ENCODE data around the gene RASL10B. TPM values are rescaled to one million over a fixed set of nuclear protein-coding genes. Genes with fewer than 3 reads are reported as not detected.
A peak's percentile ranks its signal among the peaks of the same experiment; 100 is the strongest.

Gene RASL10B
- total RNA-seq, 1 experiment from 2014 or later = 29.2 TPM

DNA sequence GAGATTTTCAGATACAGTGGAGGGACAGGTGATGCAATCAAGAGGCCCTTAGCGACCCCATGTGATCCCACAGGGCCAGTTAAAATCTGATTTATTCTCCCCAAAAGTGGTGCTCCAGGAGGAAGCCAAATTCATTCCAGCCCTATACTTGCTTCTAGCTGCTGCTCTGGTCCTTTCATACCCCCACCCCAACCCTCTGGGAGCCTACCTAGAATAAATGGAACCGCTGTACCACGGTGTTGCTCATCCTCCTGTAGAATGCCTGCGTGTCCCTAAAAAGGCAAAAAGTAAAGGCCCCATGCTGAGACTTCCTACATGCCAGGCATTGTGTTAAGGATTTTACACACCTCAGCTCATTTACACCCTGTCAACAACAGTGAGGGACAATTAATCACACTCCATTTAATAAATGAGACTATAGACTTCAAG is 2.0 kb upstream of the RASL10B start:
- Histone ChIP-seq H3K27me3 (no peaks in the 10 kb centered on the region), H3K36me3 (peaks cover 5% of the 10 kb centered on the region; the same call in 1 of the 2 replicates), H3K4me3 (no peak overlapping the region), H3K27ac (no peak overlapping the region), H3K4me1 (peaks cover 31% of the 10 kb centered on the region), H3K9me3 (replicated peaks) (no peaks in the 10 kb centered on the region)
- DNase-seq = no peak

DNA sequence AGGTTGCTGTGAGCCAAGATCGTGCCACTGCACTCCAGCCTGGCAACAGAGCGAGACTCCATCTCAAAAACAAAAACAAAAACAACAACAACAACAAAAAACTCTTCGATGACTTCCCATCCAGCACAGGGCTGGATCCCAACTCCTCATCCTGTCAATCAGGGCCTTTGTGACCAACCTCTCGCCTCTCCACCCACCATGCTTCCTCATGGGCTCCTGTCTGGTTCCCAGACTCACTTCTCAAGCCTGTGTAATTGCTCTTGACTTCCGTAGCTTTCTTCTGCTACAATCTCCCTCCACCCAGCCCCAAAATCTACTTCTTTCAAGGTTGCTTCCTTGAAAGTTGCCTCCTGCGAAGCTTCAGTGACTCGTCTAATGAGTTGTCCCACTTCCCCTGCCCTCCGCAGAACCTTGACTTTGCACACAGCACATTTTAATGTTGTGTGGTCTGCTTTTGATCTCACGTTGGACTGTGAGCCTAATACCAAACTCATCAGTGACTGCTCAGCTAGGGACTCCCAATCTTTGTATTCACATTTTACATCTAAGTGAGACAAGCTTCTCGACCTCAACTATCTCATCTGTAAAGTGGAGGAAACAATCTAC is 936 bp upstream of the RASL10B start:
- no peak overlapping the region for H3K27ac ChIP-seq
- H3K36me3 ChIP-seq = no peaks in the 10 kb centered on the region
- H3K27me3 ChIP-seq = no peaks in the 10 kb centered on the region
- H3K4me1 ChIP-seq = peaks cover 28% of the 10 kb centered on the region
- no peaks in the 10 kb centered on the region for H3K9me3 ChIP-seq (replicated peaks)
- no peak for DNase-seq
- H3K4me3 ChIP-seq = no peak overlapping the region

DNA sequence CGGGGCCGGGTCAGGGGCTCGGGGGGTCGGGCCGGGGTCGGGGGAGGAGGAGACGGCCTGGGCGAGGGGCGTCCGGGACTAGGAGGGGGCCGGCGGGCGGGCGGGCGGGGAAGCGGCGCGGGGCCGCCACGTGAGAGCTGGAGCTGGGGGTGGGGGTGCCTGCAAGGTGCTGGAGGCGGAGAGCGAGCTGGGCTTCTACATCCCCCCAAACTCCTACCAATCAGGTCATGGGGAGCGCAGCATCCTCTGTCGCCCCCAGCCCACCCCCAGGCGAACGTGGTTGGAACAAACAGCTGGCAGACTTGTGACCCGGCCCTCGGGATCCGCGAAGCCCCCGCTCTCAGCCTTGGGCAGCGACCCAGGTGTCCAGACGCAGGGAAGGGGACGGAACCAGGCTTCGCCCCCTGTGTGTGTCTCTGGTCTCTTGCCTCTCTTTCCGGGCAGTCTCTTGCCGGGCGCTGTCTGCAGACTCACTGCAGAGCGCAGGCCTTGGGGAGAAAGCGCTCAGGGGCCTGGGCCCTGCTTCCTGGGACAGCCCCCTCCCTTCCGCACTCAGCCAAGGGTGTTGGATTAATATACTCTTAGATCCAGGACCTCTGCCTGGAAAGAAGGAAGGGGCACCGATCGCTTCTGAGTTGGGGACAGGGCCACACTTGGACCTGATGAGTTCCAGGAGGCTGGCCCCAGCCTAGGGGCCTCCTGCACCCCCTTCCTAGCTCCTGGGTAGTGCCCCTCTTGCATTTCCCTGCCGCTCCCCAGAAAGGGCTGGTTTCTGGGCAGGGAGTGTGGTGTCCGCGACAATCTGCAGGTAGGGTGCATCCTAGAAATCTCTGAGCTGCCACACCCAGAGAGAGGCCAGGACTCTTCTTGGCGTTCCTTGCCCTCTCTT is 722 bp downstream of the RASL10B start:
- H3K36me3 ChIP-seq = no peaks in the 10 kb centered on the region
- DNase-seq = peak in 1 of 2 experiments; percentile 37
- H3K27ac ChIP-seq = no peak overlapping the region

DNA sequence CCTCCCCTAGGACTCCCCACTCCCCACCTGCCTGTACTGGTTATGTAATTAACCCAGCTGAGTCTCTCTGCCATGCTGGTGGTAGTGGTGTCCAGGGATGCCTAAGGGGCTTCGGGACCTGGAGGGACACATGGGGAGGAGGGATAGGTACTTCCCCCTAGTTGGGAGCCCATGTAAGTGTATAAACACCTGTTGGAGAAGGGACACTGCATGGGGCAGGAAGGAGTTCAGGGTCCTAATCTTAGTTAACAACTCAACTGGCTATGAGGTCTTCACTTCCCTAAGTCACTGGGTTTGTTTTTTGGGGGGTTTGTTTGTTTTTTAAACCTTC is 1.3 kb downstream of the RASL10B start:
- no peak overlapping the region for H3K27ac ChIP-seq

More for the DNA sequence above, 722 bp downstream of the RASL10B start:
- peak overlapping the region; percentile 98 for H3K4me3 ChIP-seq
- no peaks in the 10 kb centered on the region for H3K27me3 ChIP-seq
- H3K9me3 ChIP-seq (replicated peaks) = no peaks in the 10 kb centered on the region
- peaks cover 12% of the 10 kb centered on the region for H3K4me1 ChIP-seq

DNA sequence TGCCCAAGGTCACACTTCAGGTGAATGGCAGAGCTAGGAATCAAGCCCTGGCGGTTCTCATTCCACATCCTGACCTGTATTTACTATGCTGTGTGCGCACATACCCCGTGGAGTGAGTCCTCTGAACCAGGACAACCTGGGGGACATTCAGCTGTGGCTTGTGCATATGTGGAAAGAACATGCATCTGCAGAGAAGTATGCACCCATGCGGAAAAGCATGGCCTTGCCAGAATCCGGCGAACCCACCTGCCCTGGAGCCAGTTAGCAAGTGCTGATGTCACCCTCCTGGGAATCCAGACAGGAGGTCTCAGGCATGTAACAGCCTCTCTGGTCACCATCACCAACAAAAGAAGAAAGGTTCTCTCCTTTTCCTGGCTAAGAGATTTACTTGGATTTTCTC is 1.9 kb downstream of the RASL10B start:
- peaks cover 6% of the 10 kb centered on the region for H3K4me1 ChIP-seq
- no peaks in the 10 kb centered on the region for H3K27me3 ChIP-seq
- H3K36me3 ChIP-seq = no peaks in the 10 kb centered on the region
- no peak for DNase-seq
- H3K27ac ChIP-seq = no peak overlapping the region
- no peaks in the 10 kb centered on the region for H3K9me3 ChIP-seq (replicated peaks)
- no peak overlapping the region for H3K4me3 ChIP-seq

More for the DNA sequence above, 1.3 kb downstream of the RASL10B start:
- H3K4me3 ChIP-seq = no peak overlapping the region
- no peaks in the 10 kb centered on the region for H3K9me3 ChIP-seq (replicated peaks)
- no peak for DNase-seq
- no peaks in the 10 kb centered on the region for H3K27me3 ChIP-seq
- no peaks in the 10 kb centered on the region for H3K36me3 ChIP-seq
- H3K4me1 ChIP-seq = peaks cover 6% of the 10 kb centered on the region

DNA sequence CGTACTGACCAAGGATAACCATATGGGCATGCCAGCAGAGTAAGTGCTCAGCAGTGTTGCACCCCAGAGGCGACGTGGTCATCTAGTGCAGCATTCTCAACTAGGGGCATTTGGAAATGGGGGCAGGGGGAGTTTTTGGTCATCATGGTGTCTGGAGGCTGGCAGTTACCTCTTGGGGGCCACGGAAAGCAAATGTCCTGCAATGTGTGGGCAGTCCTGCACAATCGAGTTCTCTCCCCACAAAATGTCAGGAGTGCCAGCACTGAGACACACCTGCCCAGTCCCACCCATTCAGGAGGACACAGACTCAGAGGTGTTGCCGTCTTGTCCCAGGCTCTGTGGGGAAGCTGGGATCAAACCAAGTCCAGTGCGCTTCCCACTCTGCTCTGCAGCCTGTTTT is 3.0 kb downstream of the RASL10B start:
- no peaks in the 10 kb centered on the region for H3K27me3 ChIP-seq

DNA sequence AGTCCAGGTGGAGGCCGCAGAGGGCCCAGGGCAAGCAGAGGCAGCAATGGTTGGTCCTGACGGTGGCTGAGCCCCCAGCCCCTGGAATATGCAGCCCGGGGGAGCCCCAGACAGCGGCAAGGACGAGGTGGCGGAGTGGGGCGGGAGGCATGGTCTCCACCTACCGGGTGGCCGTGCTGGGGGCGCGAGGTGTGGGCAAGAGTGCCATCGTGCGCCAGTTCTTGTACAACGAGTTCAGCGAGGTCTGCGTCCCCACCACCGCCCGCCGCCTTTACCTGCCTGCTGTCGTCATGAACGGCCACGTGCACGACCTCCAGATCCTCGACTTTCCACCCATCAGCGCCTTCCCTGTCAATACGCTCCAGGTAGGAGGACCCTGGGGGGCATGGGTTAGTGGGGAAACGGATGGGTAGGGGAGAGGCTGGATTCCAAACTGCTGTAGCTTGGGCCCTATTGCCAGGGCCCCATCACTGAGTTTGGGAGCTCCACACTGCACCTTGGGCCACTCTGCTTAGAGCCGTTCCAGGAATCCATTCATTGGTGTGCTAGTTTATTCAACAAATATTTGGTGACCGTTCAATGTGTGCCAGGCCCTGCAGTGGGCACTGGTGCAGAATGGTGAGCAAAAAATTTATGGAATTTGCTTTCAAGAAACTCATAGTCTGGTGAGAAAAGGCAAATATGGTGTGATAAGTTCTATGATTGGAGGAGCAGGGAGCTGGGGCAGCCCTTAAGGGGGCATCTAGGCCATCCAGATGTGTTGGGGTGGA is 3.8 kb downstream of the RASL10B start:
- H3K4me1 ChIP-seq = peaks cover 6% of the 10 kb centered on the region
- no peak overlapping the region for H3K4me3 ChIP-seq
- no peaks in the 10 kb centered on the region for H3K36me3 ChIP-seq
- no peaks in the 10 kb centered on the region for H3K9me3 ChIP-seq (replicated peaks)
- no peak overlapping the region for H3K27ac ChIP-seq
- no peak for DNase-seq
- H3K27me3 ChIP-seq = no peaks in the 10 kb centered on the region

More for the DNA sequence above, 3.0 kb downstream of the RASL10B start:
- Histone ChIP-seq H3K36me3 (no peaks in the 10 kb centered on the region), H3K9me3 (replicated peaks) (no peaks in the 10 kb centered on the region), H3K4me3 (no peak overlapping the region), H3K27ac (no peak overlapping the region), H3K4me1 (peaks cover 6% of the 10 kb centered on the region)
- no peak for DNase-seq

DNA sequence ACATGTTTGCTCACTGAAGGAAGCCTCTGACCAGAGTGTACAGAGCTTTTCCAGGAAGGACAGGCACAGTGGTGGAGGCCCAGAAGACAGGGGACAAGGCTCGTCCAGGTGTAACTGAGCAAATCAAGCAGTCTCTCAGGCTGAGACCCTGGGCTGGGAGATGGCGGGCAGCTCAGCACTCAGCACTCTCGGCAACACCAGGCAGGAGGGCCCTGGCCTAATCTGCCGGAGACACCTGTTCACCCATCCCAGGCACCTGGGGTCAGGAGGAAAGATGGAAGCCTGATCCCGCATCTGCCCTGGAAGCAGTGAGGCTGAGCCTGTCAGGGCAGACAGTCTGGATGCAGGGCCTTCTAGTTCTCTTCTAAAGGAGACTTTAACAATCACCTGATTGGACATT is 4.8 kb downstream of the RASL10B start:
- Histone ChIP-seq H3K36me3 (no peaks in the 10 kb centered on the region), H3K4me3 (no peak overlapping the region)

DNA sequence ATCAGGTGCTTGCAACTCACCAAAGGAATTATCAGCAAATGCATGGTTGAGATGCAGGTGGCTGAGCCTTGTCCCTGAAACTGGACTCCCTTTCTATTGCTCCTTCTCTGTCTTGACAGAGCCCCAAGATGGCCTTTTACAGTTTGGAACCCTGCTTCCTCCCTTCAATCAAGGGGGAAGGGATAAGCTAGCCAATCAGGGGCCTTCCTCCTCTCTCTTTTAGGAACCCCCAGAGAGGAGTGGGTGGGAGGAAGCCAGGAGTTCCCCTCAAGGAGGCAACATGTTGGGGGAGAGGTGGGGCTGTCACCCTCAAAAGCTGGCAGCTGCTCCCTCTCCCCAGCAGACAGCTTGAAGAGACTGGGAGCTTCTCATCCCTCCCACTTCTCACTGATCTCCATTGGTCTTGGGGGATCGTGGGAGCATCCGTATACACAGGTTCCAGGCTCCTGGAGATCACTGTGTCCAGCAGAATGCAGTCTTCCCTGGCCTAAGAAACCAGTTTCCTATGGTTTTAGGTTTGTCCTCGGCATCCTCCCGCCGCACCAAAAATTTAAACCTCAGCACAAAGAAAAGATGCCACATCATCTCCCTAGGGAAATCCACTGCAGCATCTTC is 7.2 kb downstream of the RASL10B start:
- DNase-seq = no peak
- Histone ChIP-seq H3K9me3 (replicated peaks) (no peaks in the 10 kb centered on the region), H3K36me3 (no peaks in the 10 kb centered on the region), H3K4me3 (no peak overlapping the region), H3K4me1 (no peaks in the 10 kb centered on the region), H3K27me3 (no peaks in the 10 kb centered on the region), H3K27ac (no peak overlapping the region)

More for the DNA sequence above, 4.8 kb downstream of the RASL10B start:
- Histone ChIP-seq H3K9me3 (replicated peaks) (no peaks in the 10 kb centered on the region), H3K27me3 (no peaks in the 10 kb centered on the region), H3K27ac (no peak overlapping the region), H3K4me1 (peaks cover under 1% of the 10 kb centered on the region)
- no peak for DNase-seq

DNA sequence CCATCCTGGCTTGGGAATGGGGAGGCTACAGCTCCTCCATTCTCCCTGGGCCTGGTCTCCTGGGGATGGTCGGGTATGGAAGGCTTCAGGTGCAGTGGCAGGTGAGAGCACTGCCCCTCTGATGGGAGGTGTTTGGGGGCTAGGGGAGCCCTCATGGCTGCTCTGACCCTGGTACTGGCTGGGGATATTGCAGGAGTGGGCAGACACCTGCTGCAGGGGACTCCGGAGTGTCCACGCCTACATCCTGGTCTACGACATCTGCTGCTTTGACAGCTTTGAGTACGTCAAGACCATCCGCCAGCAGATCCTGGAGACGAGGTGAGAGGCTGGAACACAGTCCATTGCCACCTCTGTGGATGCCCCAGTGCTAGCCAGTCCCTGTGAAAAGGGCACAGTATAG is 8.8 kb downstream of the RASL10B start:
- no peak overlapping the region for H3K27ac ChIP-seq
- H3K9me3 ChIP-seq (replicated peaks) = no peaks in the 10 kb centered on the region
- H3K36me3 ChIP-seq = no peaks in the 10 kb centered on the region
- peaks cover 3% of the 10 kb centered on the region; the same call in 1 of the 2 replicates for H3K27me3 ChIP-seq
- H3K4me1 ChIP-seq = no peaks in the 10 kb centered on the region
- DNase-seq = no peak
- no peak overlapping the region for H3K4me3 ChIP-seq

DNA sequence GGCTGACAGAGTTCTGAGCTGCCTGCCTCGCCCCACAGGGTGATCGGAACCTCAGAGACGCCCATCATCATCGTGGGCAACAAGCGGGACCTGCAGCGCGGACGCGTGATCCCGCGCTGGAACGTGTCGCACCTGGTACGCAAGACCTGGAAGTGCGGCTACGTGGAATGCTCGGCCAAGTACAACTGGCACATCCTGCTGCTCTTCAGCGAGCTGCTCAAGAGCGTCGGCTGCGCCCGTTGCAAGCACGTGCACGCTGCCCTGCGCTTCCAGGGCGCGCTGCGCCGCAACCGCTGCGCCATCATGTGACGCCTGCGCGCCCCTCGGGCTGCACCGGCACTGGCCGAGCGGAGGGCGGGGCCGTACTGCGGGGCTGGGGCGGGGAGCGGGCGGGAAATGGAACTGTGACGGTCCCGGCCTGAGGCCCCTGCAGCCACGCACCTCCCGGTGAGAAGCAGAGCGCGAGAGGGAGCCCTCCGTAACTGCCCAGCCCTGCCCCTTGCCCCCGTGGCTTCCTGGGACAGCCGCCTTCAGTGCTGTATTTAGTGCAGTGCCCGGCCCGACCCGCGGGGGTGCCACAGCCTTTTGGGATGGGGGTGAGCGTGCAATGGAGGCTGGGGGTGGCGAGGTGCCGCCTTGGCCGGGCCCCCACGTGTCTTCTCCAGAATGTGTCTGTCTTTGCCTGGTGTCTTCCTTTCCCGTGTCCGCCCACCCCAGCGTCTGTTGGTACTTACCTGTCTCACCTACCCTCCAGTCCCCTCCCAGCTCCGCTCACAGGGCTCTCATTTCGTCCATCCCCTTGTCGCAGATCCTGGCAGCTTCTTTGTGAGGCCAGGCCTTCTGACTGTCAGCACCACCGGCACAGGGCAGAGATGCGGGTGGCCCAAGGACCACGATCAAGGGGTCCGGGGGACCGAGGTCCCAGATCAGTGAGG is 9.8 kb downstream of the RASL10B start:
- Histone ChIP-seq H3K27ac (no peak overlapping the region), H3K4me1 (no peaks in the 10 kb centered on the region), H3K4me3 (no peak overlapping the region), H3K9me3 (replicated peaks) (no peaks in the 10 kb centered on the region), H3K27me3 (peaks cover 14% of the 10 kb centered on the region), H3K36me3 (no peaks in the 10 kb centered on the region)
- DNase-seq = no peak

DNA sequence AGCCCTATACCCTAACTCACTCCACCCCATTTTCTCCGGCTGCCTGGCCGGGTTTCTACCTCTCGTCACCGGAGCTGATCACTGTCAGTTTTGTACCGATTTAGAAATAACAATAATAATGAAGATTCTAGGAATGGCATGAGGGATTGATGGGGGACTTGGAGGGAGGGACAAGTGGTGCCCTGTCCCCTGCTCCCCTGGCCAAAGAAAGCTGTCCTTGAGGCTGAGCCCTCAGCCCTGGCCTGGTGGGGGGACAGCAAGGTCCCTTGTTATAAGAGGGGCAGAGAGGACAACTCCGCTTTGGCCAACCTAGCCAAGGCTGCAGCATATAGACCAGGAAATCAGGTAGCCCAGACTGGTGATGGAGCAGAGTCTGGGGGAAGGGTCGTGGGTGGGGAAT is 11.1 kb downstream of the RASL10B start:
- H3K9me3 ChIP-seq (replicated peaks) = no peaks in the 10 kb centered on the region
- H3K27ac ChIP-seq = no peak overlapping the region
- no peak overlapping the region for H3K4me3 ChIP-seq
- DNase-seq = no peak
- no peaks in the 10 kb centered on the region for H3K4me1 ChIP-seq
- peaks cover 17% of the 10 kb centered on the region for H3K27me3 ChIP-seq
- no peaks in the 10 kb centered on the region for H3K36me3 ChIP-seq

DNA sequence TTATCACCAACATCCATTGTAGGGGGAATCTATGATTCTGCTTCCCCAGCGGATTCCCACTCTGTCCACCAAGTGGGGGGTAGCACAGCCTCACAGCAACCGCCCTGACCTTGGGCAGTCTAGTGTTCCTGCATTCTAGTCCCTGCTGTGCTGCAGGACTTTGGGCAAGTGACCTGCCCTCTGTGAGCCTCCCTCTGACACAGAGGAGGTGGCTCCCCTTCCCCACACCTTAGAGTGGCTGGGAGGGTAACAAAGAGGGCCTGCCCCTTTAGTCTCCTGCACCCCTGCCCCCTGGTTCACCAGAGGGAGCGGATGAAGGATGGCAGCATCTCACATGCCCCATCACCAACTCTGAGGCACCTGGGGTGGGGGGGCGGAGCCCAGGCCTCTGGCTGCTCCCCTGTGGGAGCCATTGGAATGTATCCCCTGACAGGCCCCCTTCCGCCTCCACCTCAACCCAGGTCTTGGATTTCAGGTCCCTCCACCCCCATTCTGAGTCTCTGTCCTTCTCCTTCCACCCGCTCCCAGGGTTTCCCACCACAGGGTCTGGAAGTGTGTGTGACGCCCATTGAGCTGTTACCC is 11.5 kb downstream of the RASL10B start:
- Histone ChIP-seq H3K36me3 (no peaks in the 10 kb centered on the region), H3K9me3 (replicated peaks) (no peaks in the 10 kb centered on the region), H3K27me3 (peaks cover 17% of the 10 kb centered on the region), H3K27ac (no peak overlapping the region), H3K4me1 (no peaks in the 10 kb centered on the region), H3K4me3 (no peak overlapping the region)
- no peak for DNase-seq

All from SJCRH30 (cell line).